Esophagus muscularis mucosa (tissue), 4 donors: ENCODE data around the gene HOXD9. TPM values are rescaled to one million over a fixed set of nuclear protein-coding genes. Genes with fewer than 3 reads are reported as not detected.
A peak's percentile ranks its signal among the peaks of the same experiment; 100 is the strongest.

Experiments used
- DNase-seq: peaks from one replicate; pipeline ENCODE4 v3.0.0-alpha.2; 2017; ENCODE audit errors: extremely low spot score
- H3K27ac ChIP-seq, 4 donors: fragments of 200-600 bp; sonication (generic); replicated peaks in 1 of 4; 1 replicate in 3 of 4; 2 replicates in 1 of 4; pipeline ENCODE4 v1.5.1; 2016 to 2019; ENCODE audit warnings: mild to moderate bottlenecking in 1 of 4
- H3K27me3 ChIP-seq, 4 donors: fragments of 200-600 bp; sonication (generic); one replicate each; pipeline versions ENCODE4 v1.5.1 to v1.6.0; 2016 to 2019
- H3K36me3 ChIP-seq, 4 donors: fragments of 200-600 bp; sonication (generic); one replicate each; pipeline ENCODE4 v1.5.1; 2016 to 2019
- H3K4me1 ChIP-seq, 4 donors: fragments of 200-600 bp; sonication (generic); one replicate each; pipeline ENCODE4 v1.5.1; 2016 to 2019
- H3K4me3 ChIP-seq, 4 donors: fragments of 200-600 bp; sonication (generic); 1 replicate in 2 of 4; 2 replicates in 2 of 4; pipeline ENCODE4 v1.5.1; 2016 to 2019; ENCODE audit warnings: mild to moderate bottlenecking in 4 of 4, moderate library complexity in 1 of 4
- H3K9me3 ChIP-seq, 4 donors: fragments of 200-600 bp; sonication (generic); 1 replicate in 3 of 4; 2 replicates in 1 of 4; pipeline ENCODE4 v1.5.1; 2016 to 2019
- CTCF ChIP-seq, 3 experiments: fragments of 200-600 bp in 2 of 3; fragments of 450-650 bp in 1 of 3; sonication (generic) in 2 of 3; IDR thresholded peaks; one replicate each; pipeline ENCODE4 v1.5.1; 2017 to 2019; ENCODE audit warnings: antibody characterized with exemption in 3 of 3, mild to moderate bottlenecking in 2 of 3, moderate library complexity in 1 of 3
- EP300 ChIP-seq: sonication (generic); formaldehyde crosslinking; IDR thresholded peaks from one replicate; pipeline ENCODE4 v1.6.1; 2017; ENCODE audit warnings: antibody characterized with exemption
- POLR2A ChIP-seq: fragments of 450-650 bp; IDR thresholded peaks from one replicate; pipeline ENCODE4 v1.6.1; 2017; ENCODE audit warnings: antibody characterized with exemption, moderate library complexity, mild to moderate bottlenecking, low read depth
- POLR2AphosphoS5 ChIP-seq, 2 donors: sonication (generic); formaldehyde crosslinking; IDR thresholded peaks; one replicate each; pipeline ENCODE4 v1.6.1; 2017; ENCODE audit warnings: antibody characterized with exemption in 2 of 2
- WGBS: methylation state at CpG from one replicate; pipeline ENCODE4 v1.1.5; 2018; 5-methylcytosine and 5-hydroxymethylcytosine counted together
- intact Hi-C: fragments of 100-400 bp; cut with DNase I; formaldehyde crosslinking; loops from one replicate; pipeline ENCODE4 v1.15.1; 2023
- total RNA-seq, 4 donors: library from RNA; depleted of rRNA; stranded (reverse); fragments of >200 nt; gene quantifications; one replicate each; pipeline versions ENCODE4 v1.1.0 to v1.2.1, GENCODE V29; 2016

The HOXD9 gene
- total RNA-seq, 4 donors from 2014 or later: 0.83 to 2.2 (median 0.99) TPM

- TF ChIP-seq POLR2AphosphoS5 (IDR thresholded peaks at IDR 0.05) (no peak), CTCF (IDR thresholded peaks at IDR 0.05) (no peak), EP300 (no peak), POLR2A (no peak)
- Histone ChIP-seq H3K9me3 (no peaks in the 10 kb centered on the region), H3K4me1 (peaks cover 0 to 27% (median 19%) of the 10 kb centered on the region in 4 donors), H3K27me3 (peaks cover 0 to 100% (median 59%) of the 10 kb centered on the region in 4 donors), H3K36me3 (no peaks in the 10 kb centered on the region), H3K27ac (no peak overlapping the region), H3K4me3 (peak overlapping the region in 2 of 4 donors; percentile 5 to 9)
- no peak for DNase-seq
- 28% methylated on average over 14 of the region's 60 CpGs for WGBS
- intact Hi-C loops: no loop called here
Measured at GRCh38 chr2:176172007-176172894, 49.7 kb downstream of the HOXD9 start.

- no peak overlapping the region for H3K27ac ChIP-seq
- H3K4me3 ChIP-seq: no peak overlapping the region
- WGBS: 42% methylated on average over 14 of the region's 14 CpGs
- DNase-seq: no peak
- TF ChIP-seq POLR2AphosphoS5 (IDR thresholded peaks at IDR 0.05) (no peak), POLR2A (no peak), CTCF (IDR thresholded peaks at IDR 0.05) (no peak), EP300 (no peak)
- H3K27me3 ChIP-seq: peaks cover 0 to 100% (median 66%) of the 10 kb centered on the region in 4 donors
- no peaks in the 10 kb centered on the region for H3K9me3 ChIP-seq
- intact Hi-C loops: no loop called here
- peaks cover 2 to 31% (median 25%) of the 10 kb centered on the region in 4 donors for H3K4me1 ChIP-seq
- no peaks in the 10 kb centered on the region for H3K36me3 ChIP-seq
Measured at GRCh38 chr2:176172895-176173566, 50.5 kb downstream of the HOXD9 start.

- WGBS: 31% methylated on average over 7 of the region's 7 CpGs
- peaks cover 6 to 39% (median 31%) of the 10 kb centered on the region in 4 donors for H3K4me1 ChIP-seq
- H3K4me3 ChIP-seq: no peak overlapping the region
- no peak for DNase-seq
- peaks cover 0 to 100% (median 72%) of the 10 kb centered on the region in 4 donors for H3K27me3 ChIP-seq
- intact Hi-C loops: no loop called here
- H3K9me3 ChIP-seq: no peaks in the 10 kb centered on the region
- TF ChIP-seq CTCF (IDR thresholded peaks at IDR 0.05) (no peak), POLR2A (no peak), POLR2AphosphoS5 (IDR thresholded peaks at IDR 0.05) (no peak), EP300 (no peak)
- H3K27ac ChIP-seq: no peak overlapping the region
- no peaks in the 10 kb centered on the region for H3K36me3 ChIP-seq
Measured at GRCh38 chr2:176173567-176174381, 51.3 kb downstream of the HOXD9 start.

GRCh38 chr2:176174382-176174823 is 51.9 kb downstream of the HOXD9 start:
- H3K27me3 ChIP-seq: peaks cover 0 to 100% (median 68%) of the 10 kb centered on the region in 4 donors
- TF ChIP-seq EP300: no peak
- TF ChIP-seq POLR2A: no peak
- no peak for TF ChIP-seq CTCF (IDR thresholded peaks at IDR 0.05)
- TF ChIP-seq POLR2AphosphoS5 (IDR thresholded peaks at IDR 0.05): no peak
- peaks cover 6 to 39% (median 31%) of the 10 kb centered on the region in 4 donors for H3K4me1 ChIP-seq
- no peak overlapping the region for H3K27ac ChIP-seq
- no peaks in the 10 kb centered on the region for H3K36me3 ChIP-seq
- peak overlapping the region in 3 of 4 donors; percentile 8 to 12 (median 9) for H3K4me3 ChIP-seq
- intact Hi-C loops: no loop called here
- no peak for DNase-seq
- H3K9me3 ChIP-seq: no peaks in the 10 kb centered on the region
- WGBS: 26% methylated on average over 9 of the region's 14 CpGs
